Astrocyte of the cerebellum (primary cell): ENCODE data around the gene CHRDL2.

Experiments used
- DNase-seq: peaks from one replicate; pipeline ENCODE4 v3.0.0-alpha.2; 2011; ENCODE audit warnings: low read depth
- H3K4me3 ChIP-seq: 2 replicates; pipeline ENCODE4 v1.5.1; 2011; ENCODE audit warnings: mild to moderate bottlenecking, low read depth, low read length, moderate library complexity
- CTCF ChIP-seq: IDR thresholded peaks from 2 replicates; pipeline ENCODE4 v1.5.1; 2012; ENCODE audit warnings: low read length, low read depth, moderate library complexity, mild to moderate bottlenecking; ENCODE audit errors: missing control alignments
- in situ Hi-C: cut with HindIII; loops from 2 replicates; pipeline ENCODE4 v1.10.0; 2017; ENCODE audit warnings: low sequenced_read_pairs

Gene CHRDL2

GRCh38 chr11:74714904-74715303 is 16.3 kb downstream of the CHRDL2 start:
- no peak overlapping the region for H3K4me3 ChIP-seq
- in situ Hi-C loops: no loop called here
- DNase-seq: no peak
- no peak for TF ChIP-seq CTCF

GRCh38 chr11:74713686-74714085 is 17.5 kb downstream of the CHRDL2 start:
- DNase-seq: no peak
- in situ Hi-C loops: no loop called here
- H3K4me3 ChIP-seq: no peak overlapping the region
- TF ChIP-seq CTCF: no peak

- in situ Hi-C loops: no loop called here
- H3K4me3 ChIP-seq: no peak overlapping the region
- DNase-seq: no peak
- no peak for TF ChIP-seq CTCF
Observed at GRCh38 chr11:74710281-74710938, 20.8 kb downstream of the CHRDL2 start.

- in situ Hi-C loops: no loop called here
- TF ChIP-seq CTCF: no peak
Observed at GRCh38 chr11:74709175-74709574, 22.1 kb downstream of the CHRDL2 start.

GRCh38 chr11:74707602-74708510 is 23.4 kb downstream of the CHRDL2 start:
- TF ChIP-seq CTCF: no peak

More at GRCh38 chr11:74709175-74709574, 22.1 kb downstream of the CHRDL2 start:
- DNase-seq: no peak
- H3K4me3 ChIP-seq: no peak overlapping the region

GRCh38 chr11:74707182-74707581 is 24.0 kb downstream of the CHRDL2 start:
- H3K4me3 ChIP-seq: no peak overlapping the region
- DNase-seq: no peak
- in situ Hi-C loops: no loop called here
- no peak for TF ChIP-seq CTCF

More at GRCh38 chr11:74707602-74708510, 23.4 kb downstream of the CHRDL2 start:
- no peak for DNase-seq
- H3K4me3 ChIP-seq: no peak overlapping the region
- in situ Hi-C loops: no loop called here
